Sciatic nerve (tissue), 2 donors: ENCODE data around the gene METAP1. TPM values are rescaled to one million over a fixed set of nuclear protein-coding genes. Genes with fewer than 3 reads are reported as not detected.
"Not testable (repeated sequence)": the region's sequence is repeated elsewhere in the genome, so short reads cannot be mapped to it uniquely, and the experiment has no call there.

ENCODE experiments used
- ATAC-seq: fragments of 200-7000 bp; cut with Tn5 transposase; one replicate; pipeline ENCODE4 v1.9.1; 2020; ENCODE audit warnings: mild to moderate bottlenecking, moderate library complexity
- DNase-seq: peaks from one replicate; pipeline ENCODE4 v3.0.0-alpha.2; 2020; ENCODE audit warnings: low spot score
- intact Hi-C: fragments of 100-400 bp; cut with DNase I; formaldehyde crosslinking; loops from one replicate; pipeline ENCODE4 v1.14.2; 2022
- microRNA-seq: library from miRNA; unstranded; fragments of <30 nt; microRNA quantifications from one replicate; pipeline ENCODE4 v1.2.0, GENCODE V29; 2020
- total RNA-seq: library from RNA; stranded (reverse); fragmentation: NEBNext Ultra II Directional; extraction: Animal tissue kit (Norgen Biotek cat#: 25700); gene quantifications from one replicate; pipeline ENCODE4 v1.2.1, GENCODE V29; 2021
- donor health status: DM: no; HTN: no; CAD: no.
- donor health status: DM: no; HTN: no; CAD: no.

METAP1 gene
- total RNA-seq, 1 donor from 2014 or later: 33.2 TPM

GRCh38 chr4:99084595-99084994 is 89.1 kb downstream of the METAP1 start:
- ATAC-seq (no peak), DNase-seq (no peak)
- intact Hi-C loops: no loop called here

- intact Hi-C loops: no loop called here
- ATAC-seq (peak; percentile 87), DNase-seq (peak; percentile 75)
These were observed 92.5 kb downstream of the METAP1 start for GRCh38 chr4:99088023-99088449.

GRCh38 chr4:99088481-99089365 is 93.2 kb downstream of the METAP1 start, which contains the start of gene ADH5:
Gene ADH5, minus strand, starts transcription at chr4:99088788. Its CDS starts 88 bp downstream, at chr4:99088700.
- ATAC-seq (peak; percentile 98), DNase-seq (peak; percentile 92)
- intact Hi-C loops: no loop called here

GRCh38 chr4:99090481-99091215 is 95.1 kb downstream of the METAP1 start:
- ATAC-seq: no peak
- no peak for DNase-seq
- intact Hi-C loops: no loop called here

- ATAC-seq (no peak), DNase-seq (no peak)
- intact Hi-C loops: no loop called here
These were observed 95.7 kb downstream of the METAP1 start for GRCh38 chr4:99091216-99091575.

- intact Hi-C loops, DNase-seq, ATAC-seq: not testable (repeated sequence)
These were observed 96.3 kb downstream of the METAP1 start for GRCh38 chr4:99091841-99092240.

GRCh38 chr4:99099311-99099710 is 103.8 kb downstream of the METAP1 start:
- no peak for ATAC-seq
- DNase-seq: no peak
- intact Hi-C loops: no loop called here

GRCh38 chr4:99099814-99100213 is 104.3 kb downstream of the METAP1 start:
- intact Hi-C loops, ATAC-seq, DNase-seq: not testable (repeated sequence)

- no peak for ATAC-seq
- no peak for DNase-seq
- intact Hi-C loops: no loop called here
These were observed 105.4 kb downstream of the METAP1 start for GRCh38 chr4:99100876-99101275.

- ATAC-seq (no peak), DNase-seq (no peak)
- intact Hi-C loops: no loop called here
These were observed 107.1 kb downstream of the METAP1 start for GRCh38 chr4:99102634-99103033.

- no peak for DNase-seq
- no peak for ATAC-seq
- intact Hi-C loops: no loop called here
These were observed 107.6 kb downstream of the METAP1 start for GRCh38 chr4:99103166-99103565.

- ATAC-seq: no peak
- DNase-seq: no peak
- intact Hi-C loops: no loop called here
These were observed 108.6 kb downstream of the METAP1 start for GRCh38 chr4:99104153-99104552.

GRCh38 chr4:99109286-99109685 is 113.8 kb downstream of the METAP1 start:
- intact Hi-C loops, ATAC-seq, DNase-seq: not testable (repeated sequence)

Small RNA genes within 50 kb of the gene (microRNA-seq; reads per million reads assigned to microRNA genes)
- gene MIR3684: 2.9 reads per million

Other genes starting within 250 kb of the METAP1 start
- 54.5 TPM for gene EIF4E, start 66.6 kb upstream of the METAP1 start, total RNA-seq
- gene ADH5, start 93.1 kb downstream of the METAP1 start, total RNA-seq: 126 TPM
- 1.8 TPM for gene ADH4, start 148.6 kb downstream of the METAP1 start, total RNA-seq
- gene ADH6, start 223.5 kb downstream of the METAP1 start, total RNA-seq: not detected